ENCODE measurements around the gene ATAD3C.
"Not testable (repeated sequence)": the region's sequence is repeated elsewhere in the genome, so short reads cannot be mapped to it uniquely, and the experiment has no call there.

DNA sequence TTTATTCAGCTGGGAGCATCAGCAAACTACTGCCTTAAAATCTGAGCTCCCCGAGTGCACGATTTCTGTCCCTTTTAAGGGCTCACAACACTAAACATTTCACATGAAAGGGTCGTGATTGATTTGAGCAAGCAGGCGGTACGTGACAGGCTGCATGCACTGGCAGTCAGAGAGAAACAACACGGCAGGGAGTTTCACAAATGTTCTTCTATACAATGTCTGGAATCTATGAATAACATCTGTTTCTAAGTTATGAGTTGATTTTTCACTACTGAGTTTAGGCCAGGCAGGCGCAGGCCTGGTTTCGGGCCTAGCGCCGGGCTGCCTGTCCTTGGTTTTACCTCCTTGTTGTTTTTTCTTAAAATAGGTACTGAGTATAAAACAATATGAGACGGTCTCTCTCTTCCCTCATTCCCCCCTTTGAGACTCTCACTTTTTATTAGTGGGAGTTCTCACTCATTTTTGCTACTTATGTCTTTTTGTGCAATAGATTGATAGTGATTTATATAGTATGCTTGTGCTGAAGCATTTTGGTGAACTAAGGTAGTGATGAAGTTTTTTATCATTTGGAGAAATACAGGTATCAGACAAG lies 37.1 kb upstream of the ATAD3C start:
- TF ChIP-seq, protein P1, sequence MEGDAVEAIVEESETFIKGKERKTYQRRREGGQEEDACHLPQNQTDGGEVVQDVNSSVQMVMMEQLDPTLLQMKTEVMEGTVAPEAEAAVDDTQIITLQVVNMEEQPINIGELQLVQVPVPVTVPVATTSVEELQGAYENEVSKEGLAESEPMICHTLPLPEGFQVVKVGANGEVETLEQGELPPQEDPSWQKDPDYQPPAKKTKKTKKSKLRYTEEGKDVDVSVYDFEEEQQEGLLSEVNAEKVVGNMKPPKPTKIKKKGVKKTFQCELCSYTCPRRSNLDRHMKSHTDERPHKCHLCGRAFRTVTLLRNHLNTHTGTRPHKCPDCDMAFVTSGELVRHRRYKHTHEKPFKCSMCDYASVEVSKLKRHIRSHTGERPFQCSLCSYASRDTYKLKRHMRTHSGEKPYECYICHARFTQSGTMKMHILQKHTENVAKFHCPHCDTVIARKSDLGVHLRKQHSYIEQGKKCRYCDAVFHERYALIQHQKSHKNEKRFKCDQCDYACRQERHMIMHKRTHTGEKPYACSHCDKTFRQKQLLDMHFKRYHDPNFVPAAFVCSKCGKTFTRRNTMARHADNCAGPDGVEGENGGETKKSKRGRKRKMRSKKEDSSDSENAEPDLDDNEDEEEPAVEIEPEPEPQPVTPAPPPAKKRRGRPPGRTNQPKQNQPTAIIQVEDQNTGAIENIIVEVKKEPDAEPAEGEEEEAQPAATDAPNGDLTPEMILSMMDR (IDR thresholded peaks at IDR 0.05): not testable (repeated sequence)
- TF ChIP-seq POLR2A (IDR thresholded peaks at IDR 0.05): not testable (repeated sequence)

Measured in adrenal gland (tissue), 5 donors.